GM10248 (cell line): ENCODE results near the gene CFHR5.

Source experiments
- CTCF ChIA-PET: fragments of 300-600 bp; sonication (Branson Sonifier 250); formaldehyde crosslinking; extraction: SDS; loops from one replicate; lab custom pipeline; 2021; ENCODE audit warnings: antibody characterized with exemption; lab: Yijun Ruan, JAX
- POLR2A ChIA-PET: fragments of 350-650 bp; sonication (Branson Sonifier 250); formaldehyde crosslinking; extraction: SDS; loops from one replicate; lab custom pipeline; 2020; ENCODE audit warnings: antibody characterized with exemption; lab: Yijun Ruan, JAX
- DNase-seq: peaks from one replicate; pipeline ENCODE4 v3.0.0; 2012; ENCODE audit errors: extremely low spot score
- TF ChIP-seq, protein P1 (sequence below): IDR thresholded peaks from 2 replicates; pipeline ENCODE4 v1.5.1; 2012; ENCODE audit warnings: mild to moderate bottlenecking, low read depth; ENCODE audit errors: extremely low read depth, missing control alignments, control extremely low read depth

Gene CFHR5

GRCh38 chr1:197036861-197037260 lies 59.5 kb downstream of the CFHR5 start:
- CTCF ChIA-PET = no interaction called here
- DNase-seq = no peak
- POLR2A ChIA-PET = no interaction called here
- TF ChIP-seq, protein P1, sequence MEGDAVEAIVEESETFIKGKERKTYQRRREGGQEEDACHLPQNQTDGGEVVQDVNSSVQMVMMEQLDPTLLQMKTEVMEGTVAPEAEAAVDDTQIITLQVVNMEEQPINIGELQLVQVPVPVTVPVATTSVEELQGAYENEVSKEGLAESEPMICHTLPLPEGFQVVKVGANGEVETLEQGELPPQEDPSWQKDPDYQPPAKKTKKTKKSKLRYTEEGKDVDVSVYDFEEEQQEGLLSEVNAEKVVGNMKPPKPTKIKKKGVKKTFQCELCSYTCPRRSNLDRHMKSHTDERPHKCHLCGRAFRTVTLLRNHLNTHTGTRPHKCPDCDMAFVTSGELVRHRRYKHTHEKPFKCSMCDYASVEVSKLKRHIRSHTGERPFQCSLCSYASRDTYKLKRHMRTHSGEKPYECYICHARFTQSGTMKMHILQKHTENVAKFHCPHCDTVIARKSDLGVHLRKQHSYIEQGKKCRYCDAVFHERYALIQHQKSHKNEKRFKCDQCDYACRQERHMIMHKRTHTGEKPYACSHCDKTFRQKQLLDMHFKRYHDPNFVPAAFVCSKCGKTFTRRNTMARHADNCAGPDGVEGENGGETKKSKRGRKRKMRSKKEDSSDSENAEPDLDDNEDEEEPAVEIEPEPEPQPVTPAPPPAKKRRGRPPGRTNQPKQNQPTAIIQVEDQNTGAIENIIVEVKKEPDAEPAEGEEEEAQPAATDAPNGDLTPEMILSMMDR = no peak

GRCh38 chr1:197041486-197042353 lies 64.4 kb downstream of the CFHR5 start:
- CTCF ChIA-PET = interaction anchor here (1.7 kb wide), 2 partner anchors 20 to 284 kb away, joined by 3 read pairs; no protein-coding TSS in a partner anchor
- POLR2A ChIA-PET = no interaction called here
- TF ChIP-seq, protein P1 = no peak
- no peak for DNase-seq

- no peak for DNase-seq
- POLR2A ChIA-PET = no interaction called here
- TF ChIP-seq, protein P1 = no peak
- CTCF ChIA-PET = interaction anchor here (1.7 kb wide), 2 partner anchors 19 to 283 kb away, joined by 3 read pairs; no protein-coding TSS in a partner anchor
These were observed 65.5 kb downstream of the CFHR5 start for GRCh38 chr1:197042676-197043341.

- TF ChIP-seq, protein P1 = no peak
- ChIA-PET CTCF (no interaction called here), POLR2A (no interaction called here)
- DNase-seq = no peak
These were observed 71.7 kb downstream of the CFHR5 start for GRCh38 chr1:197049100-197049499.
